GM18520 (cell line): ENCODE measurements around the gene TMEM108.

ENCODE experiments used
- ATAC-seq: cut with Tn5 transposase; IDR thresholded peaks from one replicate; pipeline ENCODE4 v1.9.1; 2021; ENCODE audit not compliant: unreplicated experiment

The TMEM108 gene

DNA sequence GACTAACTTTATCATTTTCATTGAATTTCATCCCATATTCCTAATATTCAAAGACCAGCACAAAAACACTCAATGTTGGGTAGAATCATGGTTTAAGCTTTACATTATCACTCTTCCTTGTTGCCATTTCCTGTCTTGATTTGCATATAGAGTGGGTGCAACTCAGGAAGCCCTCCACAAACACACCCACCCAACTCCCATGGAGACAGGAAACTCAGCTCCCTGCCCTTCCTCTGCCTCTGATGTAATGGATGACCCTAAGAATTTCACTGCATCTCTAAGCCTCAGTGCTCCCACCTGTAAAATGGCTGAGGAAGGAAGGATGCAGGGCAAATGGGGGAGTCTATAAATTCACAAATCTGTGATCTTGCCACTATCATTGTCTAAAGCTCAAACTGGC is 263.5 kb downstream of the TMEM108 start:
- no peak for ATAC-seq

DNA sequence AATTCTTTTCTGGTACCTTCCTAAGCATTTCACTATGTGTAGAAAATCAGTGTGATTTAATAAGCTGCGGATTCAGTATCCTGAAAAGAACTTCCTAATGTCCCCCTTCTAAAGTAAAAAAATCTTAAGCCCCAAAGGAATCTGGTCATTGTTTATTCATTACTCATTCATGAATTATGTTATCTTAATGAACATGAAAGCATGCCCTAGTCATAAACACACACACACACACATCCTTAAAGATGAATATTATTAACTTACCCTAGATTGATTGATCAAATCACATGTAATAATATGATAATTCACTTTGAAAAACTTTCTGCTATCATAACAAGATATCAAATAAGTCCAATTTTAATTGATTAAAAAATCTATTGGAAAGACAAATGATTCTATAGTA is 265.2 kb downstream of the TMEM108 start:
- ATAC-seq = no peak

DNA sequence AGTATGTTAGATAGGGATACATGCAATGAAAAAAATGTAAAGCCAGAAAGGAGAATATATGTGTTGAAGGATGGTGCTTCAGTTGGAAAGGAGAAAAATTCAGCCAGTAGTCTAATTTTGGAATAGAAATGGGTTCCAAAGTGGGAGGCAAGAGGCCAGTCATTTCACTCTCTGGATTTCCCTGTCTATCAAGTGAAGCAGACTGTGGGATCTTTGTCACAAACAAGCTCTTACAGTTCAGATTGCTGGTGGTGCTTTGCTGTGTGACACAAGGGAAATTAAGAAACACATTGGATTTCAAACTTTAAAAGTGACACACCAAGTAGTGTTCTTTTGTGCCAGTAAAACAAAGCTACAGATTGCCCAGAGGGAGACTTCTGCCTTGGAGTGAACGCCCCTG is 279.7 kb downstream of the TMEM108 start:
- no peak for ATAC-seq

DNA sequence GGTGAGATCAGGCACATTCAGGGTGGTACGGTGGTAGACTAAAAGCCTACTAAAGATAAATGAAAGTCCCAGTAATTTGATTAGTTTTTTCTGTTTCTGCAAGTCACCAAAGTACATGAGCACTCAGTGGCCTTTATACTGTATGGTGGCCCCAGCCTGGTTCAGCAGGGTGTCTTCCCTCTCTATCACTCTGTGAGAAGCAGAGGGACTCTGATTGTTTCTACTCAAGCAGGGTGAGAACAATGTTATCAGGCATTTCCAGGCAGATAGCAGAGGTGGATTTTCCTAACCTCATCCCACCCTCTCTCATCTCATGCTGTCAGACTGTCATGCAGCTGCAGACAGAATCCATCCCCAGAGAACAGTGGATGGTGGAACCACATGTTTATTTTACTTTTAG is 290.2 kb downstream of the TMEM108 start:
- no peak for ATAC-seq

DNA sequence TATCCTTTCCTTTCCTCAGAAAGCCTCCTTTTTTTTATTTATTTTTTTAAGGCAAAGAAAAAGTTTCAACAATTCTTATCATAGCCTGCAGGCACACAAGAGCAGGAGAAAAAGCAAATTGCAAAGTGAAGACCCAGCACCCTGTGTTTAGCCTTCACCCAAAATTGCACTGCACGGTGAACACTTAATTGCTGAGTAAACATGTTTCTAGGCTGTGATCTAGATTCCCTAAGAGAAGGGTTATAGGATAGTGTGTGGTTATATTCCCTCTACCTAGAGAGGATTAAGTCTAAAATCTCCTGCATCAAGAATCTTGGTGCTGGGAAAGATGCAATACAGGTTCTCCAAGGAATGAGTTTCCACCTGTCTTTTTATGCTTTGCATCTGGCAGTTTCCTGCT is 291.4 kb downstream of the TMEM108 start:
- no peak for ATAC-seq

DNA sequence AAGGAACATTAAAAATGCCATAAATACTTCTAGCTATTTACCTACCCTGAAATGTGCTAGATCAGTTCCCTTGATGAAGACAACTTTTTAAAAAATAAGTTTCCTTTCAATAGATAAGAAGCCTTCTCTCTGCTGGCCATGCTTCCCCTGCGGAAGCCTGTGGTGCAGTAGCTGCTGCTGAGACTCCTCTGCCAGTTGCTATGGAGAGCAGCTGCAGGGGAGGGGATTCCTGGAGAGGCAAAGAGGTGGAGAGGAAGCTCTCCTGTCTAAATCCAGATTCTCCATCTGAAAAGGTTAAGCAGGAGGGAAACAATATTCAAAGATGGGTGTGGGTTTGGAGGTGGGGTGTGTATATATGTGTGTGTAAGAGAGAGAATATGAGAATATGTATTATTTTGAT is 291.9 kb downstream of the TMEM108 start:
- no peak for ATAC-seq

DNA sequence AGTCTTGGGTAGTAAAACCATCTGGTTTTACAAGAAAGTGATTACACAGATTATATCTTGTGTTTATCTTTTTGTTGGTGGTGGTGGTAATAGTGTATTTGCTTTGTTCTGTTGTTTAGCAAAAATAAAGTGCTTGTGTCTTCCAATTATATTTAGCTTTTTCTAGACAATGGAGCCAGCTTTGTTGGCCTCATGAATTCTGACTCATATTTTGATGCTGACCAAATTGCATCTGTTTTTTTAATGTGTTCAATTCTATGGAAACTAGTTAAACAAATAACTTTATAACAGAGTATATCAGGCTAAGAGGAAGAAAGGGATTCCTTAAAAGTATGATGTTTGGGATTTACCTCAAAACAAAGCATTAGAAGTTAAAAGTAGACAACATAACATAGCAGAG is 292.3 kb downstream of the TMEM108 start:
- ATAC-seq = no peak

DNA sequence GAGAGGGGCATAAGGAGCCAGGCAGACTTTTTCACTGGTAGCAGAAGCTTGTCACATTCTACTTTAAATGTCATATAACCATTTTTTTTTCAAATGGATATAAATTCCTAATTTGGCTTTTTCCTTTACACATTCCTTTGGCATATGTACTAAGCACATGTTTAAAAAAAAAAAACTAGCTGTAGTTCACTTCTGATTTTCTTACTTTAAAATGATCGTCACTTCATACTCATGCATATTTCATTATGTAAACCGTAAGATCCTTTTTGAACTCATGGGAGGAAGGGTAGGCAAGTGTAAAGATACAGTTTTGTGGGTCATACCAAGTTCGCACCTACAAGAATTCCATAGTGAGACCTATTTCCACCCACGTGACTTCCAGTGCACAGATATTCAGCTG is 316.5 kb downstream of the TMEM108 start:
- ATAC-seq = no peak

DNA sequence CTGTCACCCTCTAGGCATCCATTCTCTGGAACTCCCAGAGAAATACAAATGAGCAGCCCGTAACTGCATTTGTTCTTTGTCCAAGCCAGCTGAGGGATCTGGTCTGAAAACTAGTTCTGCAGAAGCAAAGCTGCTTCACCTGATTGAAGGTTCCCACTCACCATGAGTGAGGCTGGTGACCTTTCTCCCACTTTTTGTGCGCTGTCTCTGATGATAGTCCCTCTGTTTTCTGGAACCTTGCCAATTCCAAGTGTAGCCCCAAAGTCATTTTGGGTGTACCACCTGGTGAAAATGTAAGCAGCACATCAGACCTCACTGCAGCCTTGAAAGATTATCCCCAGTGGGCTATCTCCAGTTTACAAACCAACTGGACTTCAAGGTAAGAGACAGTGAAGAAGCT is 322.3 kb downstream of the TMEM108 start:
- ATAC-seq = no peak

DNA sequence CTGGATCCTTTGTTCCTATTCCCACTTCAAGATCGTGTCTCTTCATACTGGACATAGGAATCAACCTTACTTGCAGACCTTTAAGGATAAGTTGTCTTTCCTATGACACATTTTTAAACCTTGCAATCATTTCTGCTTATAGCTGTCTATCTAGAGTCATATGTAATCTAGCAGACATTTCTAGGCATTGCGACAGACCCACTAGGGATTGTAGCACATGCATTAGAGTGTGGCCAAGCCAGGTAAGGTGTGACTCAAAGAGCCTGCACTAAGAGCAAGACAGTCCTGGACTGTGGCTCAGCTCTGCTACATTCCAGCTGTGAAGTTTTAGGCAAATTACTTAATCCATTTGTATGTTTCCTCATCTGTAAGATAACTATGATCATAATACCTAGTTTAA is 322.8 kb downstream of the TMEM108 start:
- no peak for ATAC-seq

DNA sequence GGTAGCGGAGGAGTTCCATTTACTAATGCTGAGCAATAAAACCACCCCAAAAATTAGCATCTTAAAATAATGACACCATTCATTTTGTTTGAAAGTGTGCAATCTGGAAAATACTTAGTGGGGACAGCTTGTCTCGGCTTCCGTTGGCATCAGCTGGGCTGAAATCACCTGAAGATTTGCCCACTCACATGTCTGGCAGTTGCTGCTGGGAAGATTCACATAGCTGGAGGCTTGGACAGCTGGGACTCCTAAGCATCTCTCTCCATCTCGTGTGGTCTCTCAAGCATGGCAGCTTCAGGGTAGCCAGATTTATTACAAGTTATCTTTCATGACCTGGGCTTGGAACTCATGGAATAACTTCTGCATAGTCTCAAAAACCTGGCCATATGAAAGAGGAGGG is 323.2 kb downstream of the TMEM108 start:
- no peak for ATAC-seq

DNA sequence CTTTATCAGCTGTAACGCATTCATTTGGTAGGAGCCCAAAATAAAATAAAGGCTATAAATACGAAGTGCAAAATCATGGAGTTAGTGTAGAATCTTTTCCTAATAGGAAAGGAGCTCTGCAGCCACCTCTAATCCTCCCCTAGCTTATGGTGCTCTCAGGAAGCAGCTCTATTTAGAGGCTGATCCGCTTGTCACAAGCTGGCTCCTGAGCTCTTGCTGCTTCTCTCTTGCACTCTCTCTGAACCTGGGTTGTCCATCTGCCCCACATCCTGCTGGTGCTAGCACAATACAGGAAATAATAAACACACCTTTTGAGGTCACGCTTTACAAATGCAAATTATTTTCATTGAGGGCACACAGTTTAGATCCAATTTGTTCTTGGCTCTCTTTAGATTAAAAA is 324.3 kb downstream of the TMEM108 start:
- ATAC-seq = no peak

DNA sequence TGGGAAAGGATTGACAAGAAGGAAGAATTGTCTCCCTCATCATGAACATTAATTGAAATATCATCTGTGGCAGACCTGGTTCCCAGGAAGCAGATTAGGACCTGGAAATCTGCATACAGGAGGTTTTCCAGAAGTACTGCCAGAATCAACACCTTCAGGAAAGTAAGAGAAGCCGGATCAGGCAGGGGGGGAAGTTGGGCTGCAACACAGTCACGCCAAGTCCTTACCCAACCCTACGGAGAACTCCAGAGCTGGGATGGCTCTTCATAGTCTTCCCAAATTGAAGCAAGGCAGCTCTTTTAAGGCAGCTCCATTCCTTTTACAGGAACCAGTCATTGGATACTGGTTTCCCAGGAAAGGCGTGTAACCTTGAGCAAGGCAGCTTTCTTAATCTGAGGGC is 326.5 kb downstream of the TMEM108 start:
- no peak for ATAC-seq

DNA sequence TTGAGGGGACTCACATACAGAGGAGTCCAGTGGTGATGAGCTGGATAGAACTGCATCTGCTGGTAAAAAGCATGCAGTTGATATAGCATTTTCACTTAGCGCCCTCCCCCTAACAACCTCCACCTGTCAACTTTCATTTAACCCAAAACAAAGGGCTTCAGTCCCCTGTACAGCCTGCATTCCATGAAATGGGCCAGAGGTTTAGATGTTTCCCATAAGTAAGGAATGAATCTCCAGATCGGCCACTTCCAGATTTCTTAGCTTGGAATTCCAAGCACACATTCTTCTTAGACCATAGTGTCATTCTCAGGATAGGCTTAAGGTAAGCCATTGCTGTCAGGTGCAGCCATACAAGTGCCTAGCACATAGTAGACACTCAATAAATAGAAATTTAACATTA is 328.7 kb downstream of the TMEM108 start:
- no peak for ATAC-seq

DNA sequence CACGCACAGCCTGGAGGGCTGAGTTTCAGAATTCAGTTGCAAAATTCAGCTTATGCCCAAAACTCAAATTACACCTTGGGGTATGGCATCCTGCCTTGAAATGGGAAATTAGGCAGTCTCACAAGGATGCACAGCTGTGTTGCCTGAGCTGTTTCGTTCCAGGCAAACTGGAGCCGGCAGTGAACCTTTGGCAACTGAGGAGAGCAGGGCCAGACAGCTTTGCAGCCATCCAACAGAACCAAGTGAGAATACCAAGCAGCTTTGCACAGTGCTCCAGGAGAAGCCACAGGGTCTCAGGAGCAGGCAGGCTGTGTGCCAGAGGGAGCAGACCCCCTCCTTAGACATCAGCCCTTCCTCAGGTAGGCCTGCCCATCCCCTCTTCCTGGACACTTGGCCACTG is 329.2 kb downstream of the TMEM108 start:
- ATAC-seq = no peak

DNA sequence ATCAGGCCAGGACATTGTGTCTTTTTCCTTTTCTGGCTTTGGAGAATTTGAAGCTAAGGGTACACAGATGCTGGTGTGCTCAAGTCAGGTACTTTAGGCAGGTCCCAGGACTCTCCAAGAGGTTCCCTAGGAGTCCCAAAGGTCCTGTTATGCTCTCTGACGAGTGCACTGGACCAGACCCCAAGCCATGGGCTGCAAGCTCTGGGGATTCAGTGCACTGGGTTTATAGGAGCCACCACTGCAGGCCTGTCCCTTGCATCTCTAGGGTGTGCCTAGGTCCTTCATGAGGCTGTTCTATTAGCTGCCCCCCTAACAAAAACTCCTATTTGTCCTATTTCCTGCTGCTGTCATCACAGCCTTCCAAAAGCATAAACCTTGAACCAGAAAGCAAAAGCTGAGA is 329.8 kb downstream of the TMEM108 start:
- ATAC-seq = no peak

DNA sequence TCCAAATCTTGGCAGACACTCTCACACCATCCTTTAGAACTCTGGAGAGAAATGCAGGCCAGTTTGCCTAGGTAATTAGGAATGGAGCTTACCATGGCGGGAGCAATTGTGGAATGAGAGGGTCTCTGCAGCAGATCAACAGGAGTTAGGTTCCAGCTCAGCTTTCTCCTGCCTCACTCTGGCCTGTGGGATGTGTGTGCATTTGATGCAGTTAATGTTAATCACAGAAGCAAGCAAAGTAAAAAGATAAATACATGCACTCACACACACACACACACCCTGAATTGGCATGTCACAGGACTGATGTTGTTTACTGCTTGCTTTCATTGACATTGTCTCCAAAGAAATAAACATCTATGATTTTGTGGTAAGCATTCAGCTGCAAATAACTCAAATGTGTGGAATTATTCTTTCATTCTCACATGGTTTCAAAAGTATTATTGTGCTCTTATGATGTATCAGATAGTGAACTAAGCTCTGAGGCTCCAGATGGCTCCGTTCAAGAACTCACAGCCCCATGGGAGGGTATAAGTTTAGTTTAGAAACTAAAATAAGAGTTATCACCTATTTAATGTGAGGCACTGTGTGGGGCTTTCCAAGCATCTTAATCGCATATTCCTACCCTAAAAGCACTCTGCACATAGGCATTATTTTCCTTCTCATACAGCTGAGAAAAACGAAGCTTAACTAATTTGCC is 330.3 kb downstream of the TMEM108 start:
- no peak for ATAC-seq

DNA sequence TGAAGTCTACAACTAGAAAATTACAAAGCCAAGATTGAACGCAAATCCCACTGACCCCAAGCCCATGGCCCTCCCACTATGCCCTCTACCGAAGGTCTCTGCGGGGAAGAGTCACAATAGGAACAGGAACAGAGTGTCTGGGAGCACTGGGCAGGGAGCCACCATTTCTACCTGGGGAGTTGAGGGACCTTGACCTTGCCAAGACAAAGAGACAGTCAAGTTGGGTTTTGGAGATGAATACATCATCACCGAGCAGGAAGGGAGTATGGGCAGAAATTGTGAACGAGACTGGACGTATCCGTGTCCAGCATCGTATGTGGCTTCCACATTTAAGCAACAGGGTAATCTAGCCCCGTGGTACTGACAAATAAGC is 330.9 kb downstream of the TMEM108 start:
- no peak for ATAC-seq

DNA sequence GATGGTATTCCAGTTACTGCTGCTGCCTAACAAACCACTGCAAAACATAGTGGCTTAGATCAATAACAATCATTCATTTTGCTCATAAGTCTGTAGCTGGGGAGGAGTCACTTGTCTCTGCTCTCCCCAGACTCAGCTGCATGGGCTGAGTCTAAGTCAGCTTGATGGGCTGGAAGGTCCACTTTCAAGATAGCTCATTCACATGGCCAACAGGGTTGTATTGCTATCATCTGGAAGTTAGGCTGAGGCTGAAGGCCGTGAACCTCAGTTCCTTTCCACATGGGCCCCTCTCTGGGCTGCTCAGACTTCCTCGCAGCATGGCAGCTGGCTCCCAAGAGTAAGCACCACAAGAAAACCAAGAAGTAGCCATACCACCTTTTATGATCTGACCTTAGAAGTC is 333.0 kb downstream of the TMEM108 start:
- ATAC-seq = no peak

DNA sequence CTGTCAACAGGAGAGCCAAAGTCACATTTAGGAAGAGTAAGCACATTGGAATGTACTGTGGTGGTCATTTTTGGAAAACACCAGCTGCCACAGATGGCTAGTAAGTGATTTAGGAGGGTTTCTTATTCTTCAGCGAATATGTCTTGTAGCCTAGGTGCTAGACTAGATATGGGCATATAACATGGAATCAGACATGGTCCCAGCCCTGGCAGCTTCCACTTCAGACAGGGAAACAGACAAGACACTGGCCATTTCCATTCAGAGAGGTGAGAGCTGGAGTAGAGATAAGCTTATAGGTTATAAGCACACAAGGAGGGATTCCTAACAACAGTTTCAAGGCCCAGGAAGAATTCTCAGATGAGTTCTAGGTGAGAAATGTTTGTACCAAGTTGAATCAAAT is 333.5 kb downstream of the TMEM108 start:
- ATAC-seq = no peak

DNA sequence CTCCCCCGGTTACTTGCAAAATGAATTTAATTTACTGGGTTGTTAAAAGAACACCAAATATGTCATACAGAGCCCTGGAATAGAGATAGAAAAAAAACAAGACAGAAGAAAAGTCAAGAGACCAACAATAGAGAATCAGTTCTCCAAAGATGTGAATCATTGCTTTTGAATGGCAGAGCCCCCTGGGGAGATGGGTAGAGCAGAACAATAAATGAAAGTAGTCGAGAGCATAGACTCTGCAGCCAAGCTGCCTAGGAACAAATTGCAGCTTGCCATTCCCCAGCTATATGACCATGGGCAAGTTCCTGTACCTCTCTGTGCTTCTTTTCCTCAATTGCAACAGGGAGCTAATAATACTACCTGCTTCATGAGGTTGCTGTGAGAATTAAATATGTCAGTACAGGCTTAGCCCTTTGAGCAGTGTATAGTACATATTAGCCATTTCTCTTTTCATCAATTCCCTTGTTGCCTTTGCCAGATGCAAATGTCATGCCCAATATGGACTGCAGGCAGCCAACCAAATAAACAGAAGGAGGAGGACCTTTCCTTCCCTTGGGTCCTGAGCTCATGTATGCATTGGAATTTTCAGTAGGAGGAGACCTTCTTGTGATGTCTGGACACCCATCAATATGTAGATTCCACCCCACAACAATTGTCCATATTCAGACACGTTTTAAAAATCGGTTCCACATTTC is 336.7 kb downstream of the TMEM108 start:
- no peak for ATAC-seq

DNA sequence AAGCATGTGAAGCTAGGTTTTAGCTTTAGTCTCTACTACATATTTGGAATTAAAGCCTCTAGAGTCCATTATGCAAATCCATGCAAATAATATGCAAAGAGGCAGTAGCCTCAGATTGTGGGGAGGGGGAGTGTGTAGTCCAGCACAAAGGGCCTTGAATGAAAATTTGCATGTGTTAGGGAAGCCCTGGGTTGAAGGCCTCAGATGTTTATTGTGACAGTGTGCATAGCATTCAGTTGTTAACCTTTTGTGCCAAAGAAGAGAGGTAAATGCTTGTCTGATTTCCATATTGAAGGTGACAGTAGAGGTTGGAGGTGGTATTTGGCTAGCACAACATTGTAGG is 337.2 kb downstream of the TMEM108 start:
- ATAC-seq = no peak

DNA sequence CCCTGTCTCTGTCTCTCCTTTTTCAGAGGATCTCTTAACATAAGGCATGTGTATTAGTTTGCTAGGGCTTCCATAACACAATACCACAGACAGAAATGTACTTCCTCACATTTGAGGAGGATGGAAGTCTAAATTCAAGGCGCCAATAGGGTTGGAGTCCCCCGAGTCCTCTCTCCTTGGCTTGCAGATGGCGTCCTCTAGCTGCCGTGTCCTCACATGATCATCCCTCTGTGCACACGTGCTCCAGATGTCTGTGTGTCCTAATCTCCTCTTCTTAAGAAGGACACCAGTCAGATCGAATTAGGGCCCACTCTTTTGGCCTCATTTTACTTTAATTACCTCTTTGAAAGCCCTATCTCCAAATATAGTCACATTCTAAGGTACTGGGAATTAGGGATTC is 338.6 kb downstream of the TMEM108 start:
- ATAC-seq = no peak
